Ascending aorta (tissue), 2 donors: ENCODE data around the gene NKG7. TPM values are rescaled to one million over a fixed set of nuclear protein-coding genes. Genes with fewer than 3 reads are reported as not detected.
"Not testable (repeated sequence)": the region's sequence is repeated elsewhere in the genome, so short reads cannot be mapped to it uniquely, and the experiment has no call there.

ENCODE experiments used
- DNase-seq, 2 donors: peaks; one replicate each; pipeline ENCODE4 v3.0.0-alpha.2; 2019; ENCODE audit warnings: low spot score in 2 of 2
- H3K27ac ChIP-seq, 2 donors: fragments of 200-600 bp; sonication (generic); one replicate each; pipeline ENCODE4 v1.5.1; 2016 to 2017; ENCODE audit warnings: mild to moderate bottlenecking in 1 of 2
- H3K27me3 ChIP-seq: fragments of 200-600 bp; sonication (generic); one replicate; pipeline ENCODE4 v1.5.1; 2017
- H3K36me3 ChIP-seq, 2 donors: fragments of 200-600 bp; sonication (generic); one replicate each; pipeline ENCODE4 v1.5.1; 2016
- H3K4me1 ChIP-seq, 2 donors: fragments of 200-600 bp; sonication (generic); one replicate each; pipeline ENCODE4 v1.5.1; 2016 to 2017; ENCODE audit warnings: mild to moderate bottlenecking in 1 of 2
- H3K4me3 ChIP-seq, 2 donors: fragments of 200-600 bp; sonication (generic); one replicate each; pipeline ENCODE4 v1.5.1; 2016 to 2017; ENCODE audit warnings: mild to moderate bottlenecking in 1 of 2
- H3K9me3 ChIP-seq, 2 donors: fragments of 200-600 bp; sonication (generic); one replicate each; pipeline ENCODE4 v1.5.1; 2016
- CTCF ChIP-seq, 3 experiments: fragments of 200-600 bp in 2 of 3; fragments of 450-650 bp in 1 of 3; sonication (generic) in 2 of 3; IDR thresholded peaks; one replicate each; pipeline ENCODE4 v1.5.1; 2016 to 2019; ENCODE audit warnings: antibody characterized with exemption in 3 of 3, mild to moderate bottlenecking in 1 of 3, moderate library complexity in 1 of 3
- intact Hi-C: fragments of 100-400 bp; cut with DNase I; formaldehyde crosslinking; loops from one replicate; pipeline ENCODE4 v1.15.1; 2023
- total RNA-seq: library from RNA; depleted of rRNA; stranded (reverse); fragments of >200 nt; gene quantifications from one replicate; pipeline ENCODE4 v1.1.0, GENCODE V29; 2016

The NKG7 gene
- total RNA-seq, 1 donor from 2014 or later, result 30.2 TPM

GRCh38 chr19:51417810-51418157 is 45.3 kb upstream of the NKG7 start:
- DNase-seq, result no peak
- Histone ChIP-seq H3K9me3 (no peaks in the 10 kb centered on the region), H3K4me1 (no peaks in the 10 kb centered on the region), H3K4me3 (no peak overlapping the region), H3K36me3 (no peaks in the 10 kb centered on the region), H3K27me3 (no peaks in the 10 kb centered on the region), H3K27ac (no peak overlapping the region)
- no peak for TF ChIP-seq CTCF (IDR thresholded peaks at IDR 0.05)
- intact Hi-C loops, result no loop called here

- Histone ChIP-seq H3K9me3 (no peaks in the 10 kb centered on the region), H3K36me3 (no peaks in the 10 kb centered on the region), H3K4me3 (no peak within 1 kb of the TSS), H3K27me3 (no peaks in the 10 kb centered on the region), H3K27ac (no peak within 1 kb of the TSS), H3K4me1 (no peaks in the 10 kb centered on the region)
- TF ChIP-seq CTCF (IDR thresholded peaks at IDR 0.05), result no peak
- intact Hi-C loops, result no loop called here
- DNase-seq, result peak in 1 of 2 donors; percentile 75
Measured at GRCh38 chr19:51417107-51417809, 44.8 kb upstream of the NKG7 start, which contains the start of gene SIGLEC10. Gene SIGLEC10 (minus strand): TSS chr19:51417642. CDS start chr19:51417581, 61 bp downstream.

- DNase-seq, H3K4me1 ChIP-seq, H3K27ac ChIP-seq, H3K36me3 ChIP-seq, H3K9me3 ChIP-seq, H3K4me3 ChIP-seq, intact Hi-C loops, H3K27me3 ChIP-seq: not testable (repeated sequence)
Measured at GRCh38 chr19:51416422-51416821, 44.0 kb upstream of the NKG7 start.

GRCh38 chr19:51415187-51415586 is 42.7 kb upstream of the NKG7 start:
- TF ChIP-seq CTCF (IDR thresholded peaks at IDR 0.05), result no peak
- H3K36me3 ChIP-seq, result no peaks in the 10 kb centered on the region
- no peaks in the 10 kb centered on the region for H3K4me1 ChIP-seq
- no peak overlapping the region for H3K4me3 ChIP-seq
- H3K27me3 ChIP-seq, result no peaks in the 10 kb centered on the region
- H3K27ac ChIP-seq, result no peak overlapping the region
- intact Hi-C loops, result no loop called here
- DNase-seq, result no peak
- no peaks in the 10 kb centered on the region for H3K9me3 ChIP-seq

- no peak overlapping the region for H3K4me3 ChIP-seq
- no peaks in the 10 kb centered on the region for H3K9me3 ChIP-seq
- intact Hi-C loops, result no loop called here
- H3K27ac ChIP-seq, result no peak overlapping the region
- no peak for DNase-seq
- H3K4me1 ChIP-seq, result no peaks in the 10 kb centered on the region
- no peak for TF ChIP-seq CTCF (IDR thresholded peaks at IDR 0.05)
- no peaks in the 10 kb centered on the region for H3K36me3 ChIP-seq
- no peaks in the 10 kb centered on the region for H3K27me3 ChIP-seq
Measured at GRCh38 chr19:51410950-51411748, 38.7 kb upstream of the NKG7 start.

GRCh38 chr19:51407511-51408131 is 35.2 kb upstream of the NKG7 start:
- DNase-seq, result no peak
- H3K27ac ChIP-seq, result no peak overlapping the region
- no peak overlapping the region for H3K4me3 ChIP-seq
- H3K27me3 ChIP-seq, result no peaks in the 10 kb centered on the region
- no peaks in the 10 kb centered on the region for H3K36me3 ChIP-seq
- no peaks in the 10 kb centered on the region for H3K4me1 ChIP-seq
- peak in 2 of 3 experiments; percentile 23 to 32 for TF ChIP-seq CTCF (IDR thresholded peaks at IDR 0.05)
- intact Hi-C loops, result no loop called here
- no peaks in the 10 kb centered on the region for H3K9me3 ChIP-seq
